Calu3 (cell line): ENCODE measurements around the gene FCRL6. TPM values are rescaled to one million over a fixed set of nuclear protein-coding genes. Genes with fewer than 3 reads are reported as not detected.

ENCODE experiments used
- BruUV-seq: library from RNA; stranded (reverse); fragments of 400-500 nt; replicated peaks from 2 replicates; lab custom pipeline; 2021; lab: Mats Ljungman, UMichigan
- CTCF ChIA-PET: fragments of 300-600 bp; sonication (Branson Sonifier 250); formaldehyde crosslinking; loops from one replicate; lab custom pipeline; 2022; ENCODE audit warnings: antibody characterized with exemption; lab: Charles Lee
- DNase-seq: peaks from one replicate; pipeline ENCODE4 v3.0.0; 2022
- H3K27ac Mint-ChIP-seq: one replicate; pipeline ENCODE4 v1.8.0; 2022; ENCODE audit warnings: mixed read lengths; ENCODE audit not compliant: unreplicated experiment
- H3K27me3 Mint-ChIP-seq: one replicate; pipeline ENCODE4 v1.8.0; 2022; ENCODE audit warnings: mixed read lengths; ENCODE audit not compliant: unreplicated experiment
- H3K36me3 Mint-ChIP-seq: one replicate; pipeline ENCODE4 v1.8.0; 2022; ENCODE audit warnings: mild to moderate bottlenecking, moderate library complexity, mixed read lengths; ENCODE audit not compliant: insufficient read depth, unreplicated experiment
- H3K4me1 Mint-ChIP-seq: one replicate; pipeline ENCODE4 v1.8.0; 2022; ENCODE audit warnings: mild to moderate bottlenecking, low read depth, mixed read lengths; ENCODE audit not compliant: unreplicated experiment
- H3K4me3 Mint-ChIP-seq: one replicate; pipeline ENCODE4 v1.8.0; 2022; ENCODE audit warnings: mild to moderate bottlenecking, low read depth, moderate library complexity, mixed read lengths; ENCODE audit not compliant: unreplicated experiment
- H3K9me3 Mint-ChIP-seq: one replicate; pipeline ENCODE4 v1.8.0; 2022; ENCODE audit warnings: low read depth, mixed read lengths; ENCODE audit not compliant: unreplicated experiment
- CTCF ChIP-seq: fragments of 200-600 bp; IDR thresholded peaks from one replicate; pipeline ENCODE4 v1.8.0; 2022; ENCODE audit warnings: antibody characterized with exemption; ENCODE audit not compliant: unreplicated experiment
- intact Hi-C: fragments of 100-400 bp; cut with micrococcal nuclease; formaldehyde crosslinking; loops from one replicate; pipeline ENCODE4 v1.10.0; 2022; ENCODE audit not compliant: unreplicated experiment
- total RNA-seq: library from RNA; stranded (reverse); gene quantifications from 2 replicates; pipeline ENCODE4 v1.2.3, GENCODE V29; 2022

Gene FCRL6
- total RNA-seq, 1 experiment from 2014 or later = not detected

DNA sequence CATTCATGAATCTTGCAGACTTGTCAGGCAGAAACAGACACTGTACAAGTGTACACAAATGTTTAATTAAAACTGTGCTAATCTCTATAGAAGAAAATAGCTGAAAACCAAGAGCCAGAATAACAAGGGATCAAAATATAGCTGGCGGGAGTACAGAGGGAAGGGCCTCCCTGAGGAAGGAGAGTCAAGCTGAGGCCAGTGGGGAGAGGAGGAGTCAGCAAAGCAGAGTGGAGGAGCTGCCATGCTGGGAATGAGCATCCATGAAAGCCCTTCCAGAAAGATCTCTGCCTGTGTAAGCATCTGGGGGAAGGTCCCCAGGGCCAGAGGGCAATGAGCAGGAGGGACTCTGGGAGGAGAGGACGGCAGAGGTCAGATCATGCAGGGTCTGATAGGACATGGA lies 39.6 kb downstream of the FCRL6 start:
- no peaks in the 10 kb centered on the region for H3K36me3 Mint-ChIP-seq
- peaks cover 37% of the 10 kb centered on the region for H3K27me3 Mint-ChIP-seq
- no peak overlapping the region for H3K27ac Mint-ChIP-seq
- intact Hi-C loops = no loop called here
- no peak overlapping the region for H3K4me3 Mint-ChIP-seq
- H3K9me3 Mint-ChIP-seq = no peaks in the 10 kb centered on the region
- peaks cover 4% of the 10 kb centered on the region for H3K4me1 Mint-ChIP-seq
- no peak for TF ChIP-seq CTCF
- DNase-seq = no peak
- no TSS peak for BruUV-seq
- CTCF ChIA-PET = interaction anchor here (0.6 kb wide), 1 partner anchor 40 kb away, joined by 8 read pairs; no protein-coding TSS in a partner anchor

GRCh38 chr1:159843459-159843858 lies 41.3 kb downstream of the FCRL6 start:
- peaks cover 52% of the 10 kb centered on the region for H3K27me3 Mint-ChIP-seq
- H3K4me3 Mint-ChIP-seq = no peak overlapping the region
- no peaks in the 10 kb centered on the region for H3K9me3 Mint-ChIP-seq
- DNase-seq = no peak
- no TSS peak for BruUV-seq
- CTCF ChIA-PET = no interaction called here
- H3K36me3 Mint-ChIP-seq = no peaks in the 10 kb centered on the region
- H3K4me1 Mint-ChIP-seq = no peaks in the 10 kb centered on the region
- intact Hi-C loops = no loop called here
- H3K27ac Mint-ChIP-seq = no peak overlapping the region
- TF ChIP-seq CTCF = no peak

DNA sequence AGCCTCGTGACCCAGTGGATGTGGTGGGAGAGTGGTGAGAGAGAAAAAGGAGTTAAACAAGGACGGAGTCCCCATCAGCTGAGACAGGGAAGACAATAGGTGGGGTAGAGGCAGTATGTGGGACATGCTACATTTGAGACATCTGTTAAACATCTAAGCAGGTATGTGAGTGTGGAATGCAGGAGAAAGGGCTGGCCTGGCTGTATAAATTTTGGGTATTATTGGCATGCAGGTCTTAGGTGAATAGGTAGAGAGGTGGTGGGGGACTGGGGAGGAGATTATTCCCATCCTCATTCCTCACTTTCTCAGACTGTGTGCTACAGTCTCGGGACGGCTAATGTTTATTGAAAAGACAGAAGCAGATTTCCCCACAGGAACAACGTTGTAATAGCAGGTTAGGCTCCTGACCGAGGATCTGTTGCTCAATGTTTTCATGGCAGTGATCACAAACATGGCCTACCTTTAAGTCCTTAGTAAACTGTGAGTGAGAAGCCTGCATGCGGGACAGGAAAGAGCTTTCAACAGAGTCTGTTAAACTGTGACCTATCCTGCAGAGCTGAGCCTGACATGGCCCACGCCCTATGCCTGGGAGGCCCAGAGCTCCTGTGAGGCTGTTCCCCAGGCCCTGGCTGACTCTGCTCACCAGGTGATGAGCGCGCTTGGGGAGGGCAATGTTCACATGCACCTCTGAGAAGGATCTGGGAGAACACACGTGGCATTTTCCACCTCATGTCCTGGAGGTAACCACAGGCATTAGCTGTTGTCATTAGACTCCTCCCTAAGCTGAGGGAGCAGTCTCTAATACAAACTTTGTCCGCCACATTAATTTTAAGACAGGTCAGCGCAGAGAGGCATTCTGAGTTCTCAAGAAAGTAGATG lies 43.8 kb downstream of the FCRL6 start:
- TF ChIP-seq CTCF = no peak
- Mint-ChIP-seq H3K4me3 (no peak overlapping the region), H3K4me1 (no peaks in the 10 kb centered on the region), H3K36me3 (no peaks in the 10 kb centered on the region), H3K9me3 (no peaks in the 10 kb centered on the region), H3K27me3 (peaks cover 55% of the 10 kb centered on the region), H3K27ac (no peak overlapping the region)
- DNase-seq = no peak
- no TSS peak for BruUV-seq
- CTCF ChIA-PET = no interaction called here
- intact Hi-C loops = no loop called here

GRCh38 chr1:159847231-159847630 lies 45.1 kb downstream of the FCRL6 start:
- no peaks in the 10 kb centered on the region for H3K9me3 Mint-ChIP-seq
- H3K4me1 Mint-ChIP-seq = no peaks in the 10 kb centered on the region
- no peaks in the 10 kb centered on the region for H3K36me3 Mint-ChIP-seq
- no TSS peak for BruUV-seq
- no peak overlapping the region for H3K27ac Mint-ChIP-seq
- intact Hi-C loops = no loop called here
- TF ChIP-seq CTCF = no peak
- no peak for DNase-seq
- CTCF ChIA-PET = no interaction called here
- no peak overlapping the region for H3K4me3 Mint-ChIP-seq
- H3K27me3 Mint-ChIP-seq = peaks cover 55% of the 10 kb centered on the region
